Neural cell (in vitro differentiated cells): ENCODE data around the gene PRR16. TPM values are rescaled to one million over a fixed set of nuclear protein-coding genes. Genes with fewer than 3 reads are reported as not detected.

Experiments used
- H2AFZ ChIP-seq: fragments of 200-600, 300-800 bp; sonication (generic), shearing (Covaris generic); 2 replicates; pipeline ENCODE4 v1.6.0; 2014; ENCODE audit warnings: low read depth, mild to moderate bottlenecking, antibody characterized with exemption, low read length, moderate library complexity
- H3F3A ChIP-seq: fragments of 200-600 bp; shearing (Covaris generic); 2 replicates; pipeline ENCODE4 v1.6.1; 2016; ENCODE audit warnings: mild to moderate bottlenecking, moderate library complexity, mixed read lengths, antibody characterized with exemption, low read length; ENCODE audit not compliant: insufficient read depth, poor library complexity, severe bottlenecking
- H3K27ac ChIP-seq: fragments of 200-600, 300-800 bp; sonication (generic), shearing (Covaris generic); 2 replicates; pipeline ENCODE4 v1.5.1; 2014; ENCODE audit warnings: mild to moderate bottlenecking, low read length, moderate library complexity
- H3K27me3 ChIP-seq: fragments of 300-800, 200-600 bp; sonication (generic), shearing (Covaris generic); 2 replicates; pipeline ENCODE4 v1.6.0; 2014; ENCODE audit warnings: mild to moderate bottlenecking, low read depth, low read length, moderate library complexity; ENCODE audit not compliant: insufficient read depth
- H3K36me3 ChIP-seq: fragments of 300-800, 200-600 bp; sonication (generic), shearing (Covaris generic); 2 replicates; pipeline ENCODE4 v1.5.1; 2014; ENCODE audit warnings: mild to moderate bottlenecking, antibody characterized with exemption, low read length, moderate library complexity; ENCODE audit not compliant: insufficient read depth
- H3K4me2 ChIP-seq: fragments of 300-800, 200-600 bp; sonication (generic), shearing (Covaris generic); 2 replicates; pipeline ENCODE4 v1.6.0; 2014; ENCODE audit warnings: mild to moderate bottlenecking, low read length
- H3K4me3 ChIP-seq: fragments of 300-800, 200-600 bp; sonication (generic), shearing (Covaris generic); 2 replicates; pipeline ENCODE4 v1.5.1; 2014; ENCODE audit warnings: mild to moderate bottlenecking, low read length, moderate library complexity
- H3K79me2 ChIP-seq: fragments of 200-600 bp; shearing (Covaris generic); replicated peaks from 2 replicates; pipeline ENCODE4 v1.6.0; 2014; ENCODE audit warnings: mild to moderate bottlenecking, low read length, moderate library complexity; ENCODE audit not compliant: insufficient read depth
- H3K9ac ChIP-seq: fragments of 300-800, 200-600 bp; sonication (generic), shearing (Covaris generic); 2 replicates; pipeline ENCODE4 v1.6.1; 2016; ENCODE audit warnings: mild to moderate bottlenecking, low read length, mixed read lengths
- H3K9me2 ChIP-seq: fragments of 200-600 bp; shearing (Covaris generic); 2 replicates; pipeline ENCODE4 v1.6.1; 2016; ENCODE audit warnings: mild to moderate bottlenecking, low read length, mixed read lengths; ENCODE audit not compliant: insufficient read depth
- H3K9me3 ChIP-seq: fragments of 200-600, 300-800 bp; sonication (generic), shearing (Covaris generic); 2 replicates; pipeline ENCODE4 v1.6.1; 2016; ENCODE audit warnings: mild to moderate bottlenecking, mixed run types, low read length, moderate library complexity, mixed read lengths
- H4K20me1 ChIP-seq: fragments of 200-600 bp; shearing (Covaris generic); 2 replicates; pipeline ENCODE4 v1.6.1; 2016; ENCODE audit warnings: mild to moderate bottlenecking, mixed run types; ENCODE audit not compliant: insufficient read depth
- EP300 ChIP-seq: fragments of 450-650 bp; conservative IDR thresholded peaks from 2 replicates; pipeline ENCODE4 v1.6.1; 2014; ENCODE audit warnings: antibody characterized with exemption, mild to moderate bottlenecking, moderate library complexity; ENCODE audit not compliant: poor library complexity, severe bottlenecking
- EZH2 ChIP-seq: fragments of 200-600, 300-800 bp; shearing (Covaris generic), sonication (generic); IDR thresholded peaks from 2 replicates; pipeline ENCODE4 v1.6.1; 2014; ENCODE audit warnings: antibody characterized with exemption, low read length, borderline replicate concordance, mild to moderate bottlenecking; ENCODE audit not compliant: insufficient read depth, poor library complexity, severe bottlenecking
- MXI1 ChIP-seq: fragments of 450-650 bp; conservative IDR thresholded peaks from 2 replicates; pipeline ENCODE4 v1.6.1; 2014; ENCODE audit warnings: antibody characterized with exemption, mild to moderate bottlenecking; ENCODE audit not compliant: poor library complexity, severe bottlenecking
- POLR2AphosphoS5 ChIP-seq: IDR thresholded peaks from 2 replicates; pipeline ENCODE4 v1.6.1; 2012
- RAD21 ChIP-seq: fragments of 450-650 bp; conservative IDR thresholded peaks from 2 replicates; pipeline ENCODE4 v1.6.1; 2014; ENCODE audit warnings: antibody characterized with exemption, mild to moderate bottlenecking, moderate library complexity
- SMC3 ChIP-seq: fragments of 450-650 bp; conservative IDR thresholded peaks from 2 replicates; pipeline ENCODE4 v1.6.1; 2014; ENCODE audit warnings: antibody characterized with exemption, mild to moderate bottlenecking, moderate library complexity; ENCODE audit not compliant: poor library complexity
- TAF1 ChIP-seq: IDR thresholded peaks from 2 replicates; pipeline ENCODE4 v1.6.1; 2012; ENCODE audit warnings: low read depth
- polyA plus RNA-seq: library from polyadenylated mRNA; depleted of rRNA; stranded (reverse); fragments of >200 nt; gene quantifications from 2 replicates; pipeline ENCODE4 v1.2.3, GENCODE V29; 2014
- TF ChIP-seq, protein P1 (sequence below): fragments of 450-650 bp; IDR thresholded peaks from 2 replicates; pipeline ENCODE4 v1.5.1; 2014; ENCODE audit warnings: antibody characterized with exemption, mild to moderate bottlenecking, moderate library complexity; ENCODE audit not compliant: poor library complexity, severe bottlenecking
- TF ChIP-seq, protein P2 (sequence below): IDR thresholded peaks from 2 replicates; pipeline ENCODE4 v1.6.1; 2012; ENCODE audit warnings: borderline replicate concordance

The PRR16 gene
- polyA plus RNA-seq, 1 donor from 2014 or later = 1.7 TPM

DNA sequence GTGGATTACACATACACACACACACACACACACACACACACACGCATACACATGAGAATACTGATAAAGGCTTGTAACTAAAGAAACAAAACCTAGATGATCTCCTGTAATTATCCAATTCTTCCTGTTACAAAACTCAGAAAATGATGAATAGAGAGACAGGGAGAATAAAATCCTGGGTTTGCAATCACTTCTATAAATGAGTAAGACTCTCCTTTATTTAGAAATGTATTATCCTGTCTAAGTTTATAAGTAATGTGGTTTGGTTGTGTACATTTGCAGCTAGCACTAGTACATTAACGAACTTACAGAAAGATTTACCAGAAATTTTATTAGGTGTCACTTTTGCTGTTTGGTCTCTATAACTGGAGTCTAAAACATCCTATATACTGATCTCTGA, 2.8 kb upstream of the PRR16 start:
- Histone ChIP-seq H3K27me3 (peaks cover 20% of the 10 kb centered on the region), H3K36me3 (no peaks in the 10 kb centered on the region), H3K9ac (no peak overlapping the region), H3F3A (no peaks in the 10 kb centered on the region), H4K20me1 (no peaks in the 10 kb centered on the region), H3K4me2 (no peak overlapping the region), H3K9me3 (no peaks in the 10 kb centered on the region), H3K79me2 (no peaks in the 10 kb centered on the region), H3K27ac (no peak overlapping the region), H3K9me2 (no peaks in the 10 kb centered on the region), H2AFZ (no peak overlapping the region), H3K4me3 (no peak overlapping the region)
- TF ChIP-seq, protein P1, sequence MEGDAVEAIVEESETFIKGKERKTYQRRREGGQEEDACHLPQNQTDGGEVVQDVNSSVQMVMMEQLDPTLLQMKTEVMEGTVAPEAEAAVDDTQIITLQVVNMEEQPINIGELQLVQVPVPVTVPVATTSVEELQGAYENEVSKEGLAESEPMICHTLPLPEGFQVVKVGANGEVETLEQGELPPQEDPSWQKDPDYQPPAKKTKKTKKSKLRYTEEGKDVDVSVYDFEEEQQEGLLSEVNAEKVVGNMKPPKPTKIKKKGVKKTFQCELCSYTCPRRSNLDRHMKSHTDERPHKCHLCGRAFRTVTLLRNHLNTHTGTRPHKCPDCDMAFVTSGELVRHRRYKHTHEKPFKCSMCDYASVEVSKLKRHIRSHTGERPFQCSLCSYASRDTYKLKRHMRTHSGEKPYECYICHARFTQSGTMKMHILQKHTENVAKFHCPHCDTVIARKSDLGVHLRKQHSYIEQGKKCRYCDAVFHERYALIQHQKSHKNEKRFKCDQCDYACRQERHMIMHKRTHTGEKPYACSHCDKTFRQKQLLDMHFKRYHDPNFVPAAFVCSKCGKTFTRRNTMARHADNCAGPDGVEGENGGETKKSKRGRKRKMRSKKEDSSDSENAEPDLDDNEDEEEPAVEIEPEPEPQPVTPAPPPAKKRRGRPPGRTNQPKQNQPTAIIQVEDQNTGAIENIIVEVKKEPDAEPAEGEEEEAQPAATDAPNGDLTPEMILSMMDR = no peak
- TF ChIP-seq, protein P2, sequence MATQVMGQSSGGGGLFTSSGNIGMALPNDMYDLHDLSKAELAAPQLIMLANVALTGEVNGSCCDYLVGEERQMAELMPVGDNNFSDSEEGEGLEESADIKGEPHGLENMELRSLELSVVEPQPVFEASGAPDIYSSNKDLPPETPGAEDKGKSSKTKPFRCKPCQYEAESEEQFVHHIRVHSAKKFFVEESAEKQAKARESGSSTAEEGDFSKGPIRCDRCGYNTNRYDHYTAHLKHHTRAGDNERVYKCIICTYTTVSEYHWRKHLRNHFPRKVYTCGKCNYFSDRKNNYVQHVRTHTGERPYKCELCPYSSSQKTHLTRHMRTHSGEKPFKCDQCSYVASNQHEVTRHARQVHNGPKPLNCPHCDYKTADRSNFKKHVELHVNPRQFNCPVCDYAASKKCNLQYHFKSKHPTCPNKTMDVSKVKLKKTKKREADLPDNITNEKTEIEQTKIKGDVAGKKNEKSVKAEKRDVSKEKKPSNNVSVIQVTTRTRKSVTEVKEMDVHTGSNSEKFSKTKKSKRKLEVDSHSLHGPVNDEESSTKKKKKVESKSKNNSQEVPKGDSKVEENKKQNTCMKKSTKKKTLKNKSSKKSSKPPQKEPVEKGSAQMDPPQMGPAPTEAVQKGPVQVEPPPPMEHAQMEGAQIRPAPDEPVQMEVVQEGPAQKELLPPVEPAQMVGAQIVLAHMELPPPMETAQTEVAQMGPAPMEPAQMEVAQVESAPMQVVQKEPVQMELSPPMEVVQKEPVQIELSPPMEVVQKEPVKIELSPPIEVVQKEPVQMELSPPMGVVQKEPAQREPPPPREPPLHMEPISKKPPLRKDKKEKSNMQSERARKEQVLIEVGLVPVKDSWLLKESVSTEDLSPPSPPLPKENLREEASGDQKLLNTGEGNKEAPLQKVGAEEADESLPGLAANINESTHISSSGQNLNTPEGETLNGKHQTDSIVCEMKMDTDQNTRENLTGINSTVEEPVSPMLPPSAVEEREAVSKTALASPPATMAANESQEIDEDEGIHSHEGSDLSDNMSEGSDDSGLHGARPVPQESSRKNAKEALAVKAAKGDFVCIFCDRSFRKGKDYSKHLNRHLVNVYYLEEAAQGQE = no peak
- TF ChIP-seq TAF1 (no peak), RAD21 (no peak), SMC3 (no peak), EZH2 (no peak), POLR2AphosphoS5 (no peak), EP300 (no peak), MXI1 (no peak)

DNA sequence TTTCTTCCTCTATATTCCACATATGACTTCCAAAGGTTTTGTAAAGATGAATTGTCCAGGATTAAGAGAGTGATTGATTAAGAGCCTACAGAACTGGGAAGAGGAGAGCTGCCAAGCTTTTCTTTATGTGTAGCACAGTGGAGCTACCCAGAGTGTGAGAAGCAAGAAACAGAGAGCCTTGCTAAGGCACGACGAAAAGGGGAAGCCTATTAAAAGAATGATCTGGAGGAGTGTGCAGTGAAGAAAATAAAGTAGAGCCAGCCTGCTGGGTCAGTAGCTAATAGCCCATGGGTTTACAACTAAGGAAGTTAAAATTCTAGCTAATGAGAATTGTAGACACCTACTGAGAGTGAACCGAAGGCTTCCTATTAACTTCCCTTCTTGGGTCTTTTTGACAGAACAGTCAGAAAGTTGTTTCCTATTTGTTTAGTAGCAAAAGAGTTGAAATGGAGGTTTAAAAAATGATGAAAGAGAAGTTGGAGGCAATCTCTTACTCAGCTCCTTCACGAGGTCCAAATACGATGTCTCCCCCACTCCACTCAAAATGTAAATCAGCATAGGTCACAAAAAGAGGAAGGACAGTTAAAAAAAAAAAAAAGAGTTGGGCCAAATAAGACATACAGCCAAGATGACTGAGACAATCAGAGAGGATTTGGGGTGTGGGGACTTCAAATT, 957 bp upstream of the PRR16 start:
- no peaks in the 10 kb centered on the region for H4K20me1 ChIP-seq
- H3K79me2 ChIP-seq = no peaks in the 10 kb centered on the region
- H3F3A ChIP-seq = no peaks in the 10 kb centered on the region
- no peak overlapping the region for H2AFZ ChIP-seq
- H3K4me3 ChIP-seq = peak overlapping the region; percentile 77
- no peak overlapping the region for H3K9ac ChIP-seq
- H3K36me3 ChIP-seq = no peaks in the 10 kb centered on the region
- H3K4me2 ChIP-seq = peak overlapping the region; percentile 18
- TF ChIP-seq MXI1 (no peak), EZH2 (no peak), SMC3 (no peak), POLR2AphosphoS5 (no peak), RAD21 (no peak), EP300 (no peak), TAF1 (no peak)
- TF ChIP-seq, protein P2 = no peak
- TF ChIP-seq, protein P1 = no peak
- peaks cover 28% of the 10 kb centered on the region for H3K27me3 ChIP-seq
- no peak overlapping the region for H3K27ac ChIP-seq
- no peaks in the 10 kb centered on the region for H3K9me3 ChIP-seq
- H3K9me2 ChIP-seq = no peaks in the 10 kb centered on the region
